ENCODE data around the gene STPG1. TPM values are rescaled to one million over a fixed set of nuclear protein-coding genes. Genes with fewer than 3 reads are reported as not detected.

STPG1 gene
- total RNA-seq, 1 experiment from 2014 or later, result 9.1 TPM

DNA sequence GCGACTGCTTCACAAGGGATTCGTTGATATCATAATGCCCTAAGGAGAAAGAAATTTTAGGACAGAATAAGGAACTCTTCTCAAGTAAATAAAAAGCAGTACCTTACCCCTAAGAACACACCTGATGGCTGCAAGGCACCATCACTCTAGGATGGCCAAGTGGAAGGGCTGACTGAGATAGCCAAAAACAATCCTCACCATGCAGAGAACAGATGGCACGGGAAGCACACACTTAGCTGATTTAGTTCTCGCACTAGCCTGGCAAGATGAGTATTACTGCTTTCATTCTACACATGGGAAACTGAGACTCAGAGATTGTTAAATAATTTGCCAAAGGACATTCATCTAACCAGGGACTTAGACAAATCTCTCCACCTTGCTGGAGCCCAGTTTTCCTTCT lies 43.8 kb downstream of the STPG1 start:
- Mint-ChIP-seq H3K27ac (ENCODE audit: unreplicated experiment) (no peak overlapping the region), H3K4me1 (ENCODE audit: low read depth, unreplicated experiment) (peaks cover 5% of the 10 kb centered on the region), H3K27me3 (ENCODE audit: unreplicated experiment) (no peaks in the 10 kb centered on the region), H3K9me3 (ENCODE audit: low read depth, unreplicated experiment) (no peaks in the 10 kb centered on the region), H3K36me3 (ENCODE audit: insufficient read depth, unreplicated experiment) (peaks cover 4% of the 10 kb centered on the region), H3K4me3 (ENCODE audit: low read depth, unreplicated experiment) (no peak overlapping the region)
- no peak for DNase-seq
- no TSS peak for BruUV-seq (replicated peaks)
- TF ChIP-seq, protein P1, sequence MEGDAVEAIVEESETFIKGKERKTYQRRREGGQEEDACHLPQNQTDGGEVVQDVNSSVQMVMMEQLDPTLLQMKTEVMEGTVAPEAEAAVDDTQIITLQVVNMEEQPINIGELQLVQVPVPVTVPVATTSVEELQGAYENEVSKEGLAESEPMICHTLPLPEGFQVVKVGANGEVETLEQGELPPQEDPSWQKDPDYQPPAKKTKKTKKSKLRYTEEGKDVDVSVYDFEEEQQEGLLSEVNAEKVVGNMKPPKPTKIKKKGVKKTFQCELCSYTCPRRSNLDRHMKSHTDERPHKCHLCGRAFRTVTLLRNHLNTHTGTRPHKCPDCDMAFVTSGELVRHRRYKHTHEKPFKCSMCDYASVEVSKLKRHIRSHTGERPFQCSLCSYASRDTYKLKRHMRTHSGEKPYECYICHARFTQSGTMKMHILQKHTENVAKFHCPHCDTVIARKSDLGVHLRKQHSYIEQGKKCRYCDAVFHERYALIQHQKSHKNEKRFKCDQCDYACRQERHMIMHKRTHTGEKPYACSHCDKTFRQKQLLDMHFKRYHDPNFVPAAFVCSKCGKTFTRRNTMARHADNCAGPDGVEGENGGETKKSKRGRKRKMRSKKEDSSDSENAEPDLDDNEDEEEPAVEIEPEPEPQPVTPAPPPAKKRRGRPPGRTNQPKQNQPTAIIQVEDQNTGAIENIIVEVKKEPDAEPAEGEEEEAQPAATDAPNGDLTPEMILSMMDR (IDR thresholded peaks at IDR 0.05; ENCODE audit: unreplicated experiment), result no peak
- CTCF ChIA-PET, result no interaction called here
- intact Hi-C loops (cut with micrococcal nuclease; ENCODE audit: unreplicated experiment), result no loop called here

DNA sequence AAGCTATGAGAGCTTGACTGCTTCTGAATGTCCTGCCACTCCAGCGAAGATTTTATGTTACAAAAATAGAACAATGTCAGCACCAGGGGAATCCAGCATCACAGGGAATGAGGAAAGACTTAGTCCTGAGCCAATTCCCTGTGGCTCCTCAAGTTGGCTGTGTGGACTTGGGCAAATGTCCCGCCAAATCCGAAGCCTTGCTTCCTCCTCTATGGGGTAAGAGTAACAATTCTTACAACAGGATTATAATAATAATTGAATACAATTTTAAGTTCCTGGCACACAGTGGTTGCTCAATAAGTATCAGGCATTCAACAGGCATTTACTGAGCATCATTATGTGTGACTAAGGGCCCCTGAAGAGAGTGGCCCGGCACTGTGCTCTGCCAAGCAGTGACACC lies 44.4 kb downstream of the STPG1 start:
- Mint-ChIP-seq H3K27me3 (ENCODE audit: unreplicated experiment) (no peaks in the 10 kb centered on the region), H3K27ac (ENCODE audit: unreplicated experiment) (no peak overlapping the region), H3K9me3 (ENCODE audit: low read depth, unreplicated experiment) (no peaks in the 10 kb centered on the region), H3K4me3 (ENCODE audit: low read depth, unreplicated experiment) (no peak overlapping the region), H3K4me1 (ENCODE audit: low read depth, unreplicated experiment) (no peaks in the 10 kb centered on the region), H3K36me3 (ENCODE audit: insufficient read depth, unreplicated experiment) (no peaks in the 10 kb centered on the region)
- no TSS peak for BruUV-seq (replicated peaks)
- no peak for DNase-seq
- CTCF ChIA-PET, result no interaction called here
- TF ChIP-seq, protein P1 (IDR thresholded peaks at IDR 0.05; ENCODE audit: unreplicated experiment), result no peak
- intact Hi-C loops (cut with micrococcal nuclease; ENCODE audit: unreplicated experiment), result no loop called here

DNA sequence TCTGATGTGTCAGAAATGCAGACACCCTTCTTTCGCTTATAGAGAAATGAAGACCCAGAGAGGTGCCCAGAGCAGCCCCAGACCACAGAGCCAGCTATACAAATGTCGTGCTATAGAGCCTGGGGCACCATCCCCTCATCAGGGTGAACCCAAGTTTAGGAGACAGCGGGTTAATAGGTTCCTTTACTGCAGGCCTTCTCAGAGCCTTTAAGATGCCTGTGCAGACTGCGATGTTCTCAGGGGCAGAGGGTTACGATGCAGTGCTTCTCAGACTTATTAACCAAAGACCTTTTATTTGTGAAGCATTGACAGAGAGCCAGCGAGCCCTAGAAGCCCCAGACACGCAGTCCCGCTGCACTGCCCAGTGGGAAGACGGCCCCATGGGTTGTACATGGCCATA lies 46.9 kb downstream of the STPG1 start:
- no peak overlapping the region for H3K27ac Mint-ChIP-seq (ENCODE audit: unreplicated experiment)
- no peaks in the 10 kb centered on the region for H3K9me3 Mint-ChIP-seq (ENCODE audit: low read depth, unreplicated experiment)
- no TSS peak for BruUV-seq (replicated peaks)
- DNase-seq, result no peak
- TF ChIP-seq, protein P1 (IDR thresholded peaks at IDR 0.05; ENCODE audit: unreplicated experiment), result no peak
- intact Hi-C loops (cut with micrococcal nuclease; ENCODE audit: unreplicated experiment), result no loop called here
- H3K4me1 Mint-ChIP-seq (ENCODE audit: low read depth, unreplicated experiment), result no peaks in the 10 kb centered on the region
- H3K27me3 Mint-ChIP-seq (ENCODE audit: unreplicated experiment), result no peaks in the 10 kb centered on the region
- H3K4me3 Mint-ChIP-seq (ENCODE audit: low read depth, unreplicated experiment), result no peak overlapping the region
- H3K36me3 Mint-ChIP-seq (ENCODE audit: insufficient read depth, unreplicated experiment), result no peaks in the 10 kb centered on the region
- CTCF ChIA-PET, result no interaction called here

DNA sequence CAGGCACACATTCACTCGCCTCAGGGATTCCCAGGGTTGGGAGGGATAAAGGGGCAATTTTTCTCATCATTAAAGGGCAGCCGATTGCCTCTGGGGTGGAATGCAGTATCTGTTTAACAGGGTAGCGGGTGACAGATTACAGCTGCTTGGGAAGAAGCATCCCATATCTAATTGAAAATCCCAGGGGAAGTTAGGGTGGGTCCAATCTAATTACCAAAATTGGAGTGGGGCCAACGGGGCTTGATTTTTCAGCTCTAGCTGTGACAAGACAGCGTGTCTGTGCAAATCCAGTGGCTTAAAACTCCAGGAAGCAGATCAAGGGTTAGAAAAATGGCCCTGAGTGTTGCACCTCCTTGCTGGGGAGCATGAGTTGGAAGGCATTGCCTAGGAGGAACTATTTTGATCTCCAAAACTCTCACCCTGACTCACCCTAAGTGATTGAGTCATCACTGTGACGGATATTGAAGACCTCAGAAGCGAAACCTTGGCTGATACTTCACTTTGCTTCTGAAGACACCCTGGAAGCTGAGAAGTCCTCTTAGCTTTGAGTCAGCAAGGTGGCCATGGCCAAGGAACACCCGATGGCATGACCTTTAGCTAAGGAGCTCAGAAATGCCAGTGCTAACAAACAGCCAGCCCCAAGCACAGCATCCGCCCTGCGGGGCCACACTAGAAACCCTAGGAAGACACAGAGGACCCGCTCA lies 48.5 kb downstream of the STPG1 start:
- intact Hi-C loops (cut with micrococcal nuclease; ENCODE audit: unreplicated experiment), result no loop called here
- CTCF ChIA-PET, result interaction anchor here (0.8 kb wide), 1 partner anchor 26 kb away, joined by 3 read pairs; no protein-coding TSS in a partner anchor
- no peaks in the 10 kb centered on the region for H3K27me3 Mint-ChIP-seq (ENCODE audit: unreplicated experiment)

More for the DNA sequence above, 48.5 kb downstream of the STPG1 start:
- Mint-ChIP-seq H3K4me3 (ENCODE audit: low read depth, unreplicated experiment) (no peak overlapping the region), H3K9me3 (ENCODE audit: low read depth, unreplicated experiment) (no peaks in the 10 kb centered on the region), H3K27ac (ENCODE audit: unreplicated experiment) (no peak overlapping the region), H3K4me1 (ENCODE audit: low read depth, unreplicated experiment) (no peaks in the 10 kb centered on the region), H3K36me3 (ENCODE audit: insufficient read depth, unreplicated experiment) (no peaks in the 10 kb centered on the region)
- no TSS peak for BruUV-seq (replicated peaks)
- TF ChIP-seq, protein P1 (IDR thresholded peaks at IDR 0.05; ENCODE audit: unreplicated experiment), result no peak
- DNase-seq, result no peak

All from Calu3 (cell line).